Caco-2 (cell line): ENCODE results near the gene ECHS1. TPM values are rescaled to one million over a fixed set of nuclear protein-coding genes. Genes with fewer than 3 reads are reported as not detected.

Source experiments
- Bru-seq: library from RNA; stranded (reverse); fragments of 400-500 nt; gene quantifications from one replicate; lab custom pipeline; 2021; lab: Mats Ljungman, UMichigan
- BruChase-seq, 2 experiments: library from RNA; stranded (reverse); fragments of 400-500 nt; gene quantifications; one replicate each; lab custom pipeline; 2021; lab: Mats Ljungman, UMichigan
- BruUV-seq: library from RNA; stranded (reverse); fragments of 400-500 nt; replicated peaks from 2 replicates; lab custom pipeline; 2021; lab: Mats Ljungman, UMichigan
- CTCF ChIA-PET: fragments of 300-600 bp; sonication (Branson Sonifier 250); formaldehyde crosslinking; loops from one replicate; lab custom pipeline; 2022; ENCODE audit warnings: antibody characterized with exemption; lab: Charles Lee
- POLR2A ChIA-PET: fragments of 300-600 bp; sonication (Branson Sonifier 250); formaldehyde crosslinking; loops from one replicate; lab custom pipeline; 2022; ENCODE audit warnings: antibody characterized with exemption; lab: Charles Lee
- DNase-seq, 2 experiments: peaks; one replicate each; pipeline versions ENCODE4 v3.0.0 to v3.0.0-alpha.2; 2020 to 2022
- H3K27me3 ChIP-seq: replicated peaks from 2 replicates; pipeline ENCODE4 v1.6.0; 2011; ENCODE audit warnings: low read length; ENCODE audit not compliant: control insufficient read depth, insufficient read depth
- H3K36me3 ChIP-seq: 2 replicates; pipeline ENCODE4 v1.5.1; 2011; ENCODE audit warnings: low read length; ENCODE audit not compliant: control insufficient read depth, insufficient read depth
- H3K4me1 ChIP-seq: fragments of 250-450 bp; sonication (Bioruptor Pico); 2 replicates; pipeline ENCODE4 v1.5.1; 2020; ENCODE audit warnings: mild to moderate bottlenecking
- H3K4me3 ChIP-seq: 2 replicates; pipeline ENCODE4 v1.5.1; 2011; ENCODE audit warnings: low read depth, mild to moderate bottlenecking, control low read depth, low read length
- H3K9me3 ChIP-seq: fragments of 250-450 bp; sonication (Bioruptor Pico); 2 replicates; pipeline ENCODE4 v1.5.1; 2020; ENCODE audit warnings: mild to moderate bottlenecking, moderate library complexity
- H3K27ac Mint-ChIP-seq: one replicate; pipeline ENCODE4 v1.8.0; 2022; ENCODE audit warnings: mixed read lengths; ENCODE audit not compliant: unreplicated experiment
- H3K27me3 Mint-ChIP-seq: one replicate; pipeline ENCODE4 v1.8.0; 2022; ENCODE audit warnings: mixed read lengths; ENCODE audit not compliant: insufficient read depth, unreplicated experiment
- H3K36me3 Mint-ChIP-seq: one replicate; pipeline ENCODE4 v1.8.0; 2022; ENCODE audit warnings: mild to moderate bottlenecking, mixed read lengths; ENCODE audit not compliant: insufficient read depth, unreplicated experiment
- H3K4me1 Mint-ChIP-seq: one replicate; pipeline ENCODE4 v1.8.0; 2022; ENCODE audit warnings: low read depth, mixed read lengths; ENCODE audit not compliant: unreplicated experiment
- H3K4me3 Mint-ChIP-seq: one replicate; pipeline ENCODE4 v1.8.0; 2022; ENCODE audit warnings: mild to moderate bottlenecking, moderate library complexity, mixed read lengths; ENCODE audit not compliant: unreplicated experiment
- H3K9me3 Mint-ChIP-seq: one replicate; pipeline ENCODE4 v1.8.0; 2022; ENCODE audit warnings: mixed read lengths; ENCODE audit not compliant: unreplicated experiment
- intact Hi-C: fragments of 100-400 bp; cut with micrococcal nuclease; formaldehyde crosslinking; loops from one replicate; pipeline ENCODE4 v1.10.0; 2022; ENCODE audit not compliant: unreplicated experiment
- long read RNA-seq: library from polyadenylated mRNA; stranded (forward); transcript quantifications from one replicate; pipeline ENCODE4 v2.0.0, GENCODE V29; 2022
- total RNA-seq: library from RNA; stranded (reverse); gene quantifications from 2 replicates; pipeline ENCODE4 v1.2.3, GENCODE V29; 2022
- TF ChIP-seq, protein P1 (sequence below), 2 experiments: fragments of 200-600 bp in 1 of 2; IDR thresholded peaks; 1 replicate in 1 of 2; 2 replicates in 1 of 2; pipeline versions ENCODE4 v1.5.1 to v1.8.0; 2011 to 2022; ENCODE audit warnings: antibody characterized with exemption in 1 of 2, control low read depth in 1 of 2, inconsistent platforms in 1 of 2, low read depth in 1 of 2, low read length in 1 of 2, mild to moderate bottlenecking in 1 of 2, moderate library complexity in 1 of 2; ENCODE audit not compliant: insufficient read depth in 1 of 2, severe bottlenecking in 1 of 2, unreplicated experiment in 1 of 2

ECHS1 gene
- total RNA-seq (232 and 247 TPM in 2 replicates), Bru-seq, nascent RNA (percentile 83 among the genes with signal in this experiment), BruChase-seq, experiment 1, labeled RNA remaining after a 2-hour chase (percentile 91 among the genes with signal in this experiment), BruChase-seq, experiment 2, labeled RNA remaining after a 6-hour chase (percentile 97 among the genes with signal in this experiment)
- long read RNA-seq, transcript ECHS1-201 (8 exons, 1,617 nt) = major isoform, 1,847 of 1,923 reads
- long read RNA-seq, partial matches to known transcripts = 11 of 1,923 reads
- long read RNA-seq, other reads (novel, unspliced or antisense) = 65 of 1,923 reads

DNA sequence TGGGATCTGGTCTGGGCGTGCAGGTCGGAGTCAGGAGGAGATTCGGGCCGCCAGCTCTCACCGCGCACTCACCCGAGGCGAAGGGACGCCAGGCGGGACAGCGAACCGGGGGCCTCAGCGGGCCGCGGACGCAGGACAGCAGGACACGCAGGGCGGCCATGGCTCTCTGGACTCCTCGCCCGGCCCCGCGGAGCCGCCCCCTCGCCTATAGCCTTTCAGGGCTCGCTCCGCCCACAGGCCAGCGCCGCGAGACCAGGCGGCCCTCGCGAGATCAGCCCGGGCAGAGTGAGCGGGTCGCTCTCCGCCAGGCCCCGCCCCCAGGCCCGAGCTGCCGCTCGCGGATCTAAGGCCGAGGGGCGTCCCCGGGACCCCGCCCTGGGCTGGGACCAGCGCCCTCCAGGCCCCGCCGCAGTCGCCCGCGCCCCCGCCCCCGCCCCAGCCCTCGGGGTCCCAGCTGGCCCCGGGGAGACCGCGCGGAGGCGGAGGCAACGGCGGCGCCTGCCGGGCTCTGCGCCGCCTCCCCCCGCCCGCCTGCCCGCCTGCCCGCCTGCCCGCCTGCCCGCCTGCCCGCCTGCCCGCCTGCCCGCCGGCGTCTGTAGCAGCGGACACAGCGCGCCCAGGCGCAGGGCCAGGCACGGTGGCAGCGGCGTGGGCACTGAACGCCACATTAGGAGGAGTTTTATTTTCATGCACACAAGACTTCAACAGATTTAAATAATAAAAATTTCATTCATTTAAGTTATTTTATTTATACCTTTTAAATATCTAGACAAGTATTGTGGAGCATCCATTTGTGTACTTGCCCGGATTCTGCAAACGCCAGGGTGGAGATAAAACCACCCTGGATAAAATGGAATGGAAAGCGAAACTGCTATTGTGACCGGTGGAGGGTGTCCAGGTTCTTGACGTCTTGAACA is at the start of gene ECHS1:
Gene ECHS1, minus strand, starts transcription at position 181 of the 917 bp plus-strand sequence. Its CDS starts 21 bp downstream, at position 160.
- peak; percentile 96 to 100 for DNase-seq
- H3K36me3 ChIP-seq = peaks cover 7% of the 10 kb centered on the region
- H3K27me3 ChIP-seq = no peaks in the 10 kb centered on the region
- ChIA-PET CTCF (interaction anchor here (0.6 kb wide), 1 partner anchor 33 kb away, joined by 3 read pairs; no protein-coding TSS in a partner anchor), POLR2A (interaction anchor here (0.5 to 1.1 kb wide), 4 partner anchors 10 to 21 kb away, joined by 3 to 5 read pairs (median 5); partner anchors contain the start of gene FUOM)
- H3K4me1 ChIP-seq = peaks cover 22% of the 10 kb centered on the region
- H3K9me3 Mint-ChIP-seq = no peaks in the 10 kb centered on the region
- intact Hi-C loops = loop anchor here (1.0 to 2.0 kb wide), 3 partner anchors 13 to 44 kb away; no protein-coding TSS in a partner anchor
- H3K36me3 Mint-ChIP-seq = peaks cover 34% of the 10 kb centered on the region
- H3K27ac Mint-ChIP-seq = peak within 1 kb of the TSS; percentile 92
- H3K27me3 Mint-ChIP-seq = no peaks in the 10 kb centered on the region
- TF ChIP-seq, protein P1, sequence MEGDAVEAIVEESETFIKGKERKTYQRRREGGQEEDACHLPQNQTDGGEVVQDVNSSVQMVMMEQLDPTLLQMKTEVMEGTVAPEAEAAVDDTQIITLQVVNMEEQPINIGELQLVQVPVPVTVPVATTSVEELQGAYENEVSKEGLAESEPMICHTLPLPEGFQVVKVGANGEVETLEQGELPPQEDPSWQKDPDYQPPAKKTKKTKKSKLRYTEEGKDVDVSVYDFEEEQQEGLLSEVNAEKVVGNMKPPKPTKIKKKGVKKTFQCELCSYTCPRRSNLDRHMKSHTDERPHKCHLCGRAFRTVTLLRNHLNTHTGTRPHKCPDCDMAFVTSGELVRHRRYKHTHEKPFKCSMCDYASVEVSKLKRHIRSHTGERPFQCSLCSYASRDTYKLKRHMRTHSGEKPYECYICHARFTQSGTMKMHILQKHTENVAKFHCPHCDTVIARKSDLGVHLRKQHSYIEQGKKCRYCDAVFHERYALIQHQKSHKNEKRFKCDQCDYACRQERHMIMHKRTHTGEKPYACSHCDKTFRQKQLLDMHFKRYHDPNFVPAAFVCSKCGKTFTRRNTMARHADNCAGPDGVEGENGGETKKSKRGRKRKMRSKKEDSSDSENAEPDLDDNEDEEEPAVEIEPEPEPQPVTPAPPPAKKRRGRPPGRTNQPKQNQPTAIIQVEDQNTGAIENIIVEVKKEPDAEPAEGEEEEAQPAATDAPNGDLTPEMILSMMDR (IDR thresholded peaks at IDR 0.05; ENCODE audit: insufficient read depth in 1 of 2, low read depth in 1 of 2, low read length in 1 of 2, severe bottlenecking in 1 of 2, unreplicated experiment in 1 of 2) = no peak
- peak within 1 kb of the TSS; percentile 100 for H3K4me3 ChIP-seq
- H3K4me1 Mint-ChIP-seq = no peaks in the 10 kb centered on the region
- H3K4me3 Mint-ChIP-seq = peak within 1 kb of the TSS; percentile 87
- H3K9me3 ChIP-seq = no peaks in the 10 kb centered on the region
- BruUV-seq = no TSS peak

DNA sequence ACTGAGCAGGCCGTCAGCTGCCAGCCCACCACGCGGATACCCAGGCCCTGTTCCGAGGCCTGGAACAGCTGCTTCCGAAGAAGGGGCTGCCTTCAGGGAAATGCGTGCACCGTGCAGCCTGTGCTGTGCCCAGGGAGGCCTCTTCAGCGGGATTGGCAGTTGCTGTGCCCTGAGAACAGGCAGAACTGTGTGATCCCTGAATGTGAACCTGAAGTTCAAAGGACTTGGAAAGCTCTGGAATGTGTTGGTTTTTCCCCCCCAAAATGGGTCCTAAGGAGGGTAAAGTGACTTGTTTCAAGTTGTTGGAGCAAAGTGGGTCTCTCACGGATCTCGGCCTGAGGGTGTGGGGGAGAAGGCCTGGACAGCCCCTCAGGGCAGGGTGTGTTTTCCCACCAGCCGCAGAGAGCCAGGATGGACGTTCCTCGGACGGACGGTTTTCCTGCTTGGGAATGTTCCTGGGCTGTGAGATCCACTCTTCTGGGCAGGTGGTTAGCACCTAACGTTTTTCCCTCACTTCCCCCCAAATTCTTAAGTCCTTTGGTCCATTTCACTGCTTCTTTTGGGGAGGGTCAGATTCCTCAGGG is 49.2 kb upstream of the ECHS1 start:
- CTCF ChIA-PET = no interaction called here
- peaks cover 56% of the 10 kb centered on the region for H3K36me3 Mint-ChIP-seq
- H3K9me3 Mint-ChIP-seq = no peaks in the 10 kb centered on the region
- intact Hi-C loops = no loop called here
- no TSS peak for BruUV-seq
- no peaks in the 10 kb centered on the region for H3K9me3 ChIP-seq
- H3K27ac Mint-ChIP-seq = no peak overlapping the region
- DNase-seq = no peak
- H3K4me3 Mint-ChIP-seq = peak overlapping the region; percentile 61
- H3K4me1 Mint-ChIP-seq = no peaks in the 10 kb centered on the region
- H3K4me3 ChIP-seq = no peak overlapping the region
- H3K4me1 ChIP-seq = peaks cover 5% of the 10 kb centered on the region; the same call in 1 of the 2 replicates
- H3K27me3 ChIP-seq = no peaks in the 10 kb centered on the region
- peaks cover 1% of the 10 kb centered on the region for H3K36me3 ChIP-seq
- TF ChIP-seq, protein P1 (IDR thresholded peaks at IDR 0.05; ENCODE audit: insufficient read depth in 1 of 2, low read depth in 1 of 2, low read length in 1 of 2, severe bottlenecking in 1 of 2, unreplicated experiment in 1 of 2) = no peak
- POLR2A ChIA-PET = no interaction called here
- H3K27me3 Mint-ChIP-seq = no peaks in the 10 kb centered on the region
